Fibroblast of lung (primary cell): ENCODE data around the gene LHFPL2. TPM values are rescaled to one million over a fixed set of nuclear protein-coding genes. Genes with fewer than 3 reads are reported as not detected.

Experiments used
- DNase-seq, 2 donors: peaks; one replicate each; pipeline versions ENCODE4 v3.0.0 to v3.0.0-alpha.2; 2010; ENCODE audit warnings: low read depth in 2 of 2
- H2AFZ ChIP-seq: 2 replicates; pipeline ENCODE4 v1.5.1; 2012; ENCODE audit warnings: low read length, control low read depth, inconsistent platforms
- H3K27ac ChIP-seq: 2 replicates; pipeline ENCODE4 v1.5.1; 2011; ENCODE audit warnings: low read length, control low read depth; ENCODE audit not compliant: insufficient read depth
- H3K27me3 ChIP-seq: 2 replicates; pipeline ENCODE4 v1.5.1; 2011; ENCODE audit warnings: mild to moderate bottlenecking, low read length; ENCODE audit not compliant: control insufficient read depth, insufficient read depth
- H3K36me3 ChIP-seq: 2 replicates; pipeline ENCODE4 v1.5.1; 2011; ENCODE audit warnings: low read length; ENCODE audit not compliant: control insufficient read depth, insufficient read depth
- H3K4me1 ChIP-seq: 2 replicates; pipeline ENCODE4 v1.5.1; 2011; ENCODE audit warnings: low read length; ENCODE audit not compliant: control insufficient read depth, insufficient read depth; ENCODE audit errors: extremely low read depth
- H3K4me2 ChIP-seq: 2 replicates; pipeline ENCODE4 v1.5.1; 2011; ENCODE audit warnings: low read length, control low read depth; ENCODE audit not compliant: insufficient read depth; ENCODE audit errors: extremely low read depth
- H3K4me3 ChIP-seq, 4 experiments: fragments of 200-600 bp in 1 of 4; sonication (generic) in 1 of 4; replicated peaks in 1 of 4; 2 replicates each; pipeline ENCODE4 v1.5.1; 2011 to 2016; ENCODE audit warnings: low read length in 4 of 4, low read depth in 3 of 4, mild to moderate bottlenecking in 3 of 4, control low read depth in 2 of 4, inconsistent platforms in 1 of 4, mixed read lengths in 1 of 4; ENCODE audit not compliant: insufficient read depth in 1 of 4; ENCODE audit errors: control extremely low read depth in 1 of 4
- H3K79me2 ChIP-seq: 2 replicates; pipeline ENCODE4 v1.5.1; 2012; ENCODE audit warnings: mild to moderate bottlenecking, low read length, inconsistent platforms; ENCODE audit not compliant: control insufficient read depth, insufficient read depth
- H3K9ac ChIP-seq: 2 replicates; pipeline ENCODE4 v1.5.1; 2011; ENCODE audit warnings: mild to moderate bottlenecking, low read length, control low read depth; ENCODE audit not compliant: insufficient read depth
- H3K9me3 ChIP-seq: 2 replicates; pipeline ENCODE4 v1.5.1; 2012; ENCODE audit warnings: low read depth, low read length; ENCODE audit not compliant: control insufficient read depth, insufficient read depth
- H4K20me1 ChIP-seq: 2 replicates; pipeline ENCODE4 v1.5.1; 2011; ENCODE audit warnings: low read length; ENCODE audit not compliant: control insufficient read depth, insufficient read depth; ENCODE audit errors: extremely low read depth
- CTCF ChIP-seq, 2 donors: IDR thresholded peaks in 1 of 2; conservative IDR thresholded peaks in 1 of 2; 1 replicate in 1 of 2; 2 replicates in 1 of 2; pipeline ENCODE4 v1.5.1; 2011 to 2012; ENCODE audit warnings: low read length in 2 of 2, control low read depth in 1 of 2, inconsistent platforms in 1 of 2, low read depth in 1 of 2, mild to moderate bottlenecking in 1 of 2
- EZH2 ChIP-seq: IDR thresholded peaks from 2 replicates; pipeline ENCODE4 v1.5.1; 2012; ENCODE audit warnings: low read length, control low read depth, mild to moderate bottlenecking; ENCODE audit errors: missing control alignments
- polyA plus RNA-seq, 2 donors: library from polyadenylated mRNA; depleted of rRNA in 1 of 2; stranded (reverse) in 1 of 2; unstranded in 1 of 2; fragments of >200 nt; gene quantifications; 2 replicates each; pipeline ENCODE4 v1.2.1, GENCODE V29; 2011 to 2012; ENCODE audit warnings: missing spikeins in 1 of 2
- total RNA-seq: library from RNA; depleted of rRNA; stranded (reverse); fragments of >200 nt; gene quantifications from 2 replicates; pipeline ENCODE4 v1.2.1, GENCODE V29; 2014

LHFPL2 gene
- total and polyA plus RNA-seq, 2 donors (not counting 1 experiment from before 2014, with no cell fraction given) = 13.7 to 51.4 TPM

GRCh38 chr5:78661691-78662090 is 13.1 kb upstream of the LHFPL2 start:
- H3K9me3 ChIP-seq = no peaks in the 10 kb centered on the region
- H3K36me3 ChIP-seq = no peaks in the 10 kb centered on the region
- no peak for DNase-seq
- H3K27ac ChIP-seq = no peak overlapping the region
- TF ChIP-seq CTCF (conservative IDR thresholded peaks at IDR 0.05 in 1 of 2, IDR thresholded peaks at IDR 0.05 in 1 of 2; ENCODE audit: low read depth in 1 of 2, low read length in 2 of 2) = no peak
- no peak for TF ChIP-seq EZH2
- H4K20me1 ChIP-seq = no peaks in the 10 kb centered on the region
- no peak overlapping the region for H3K9ac ChIP-seq
- H3K79me2 ChIP-seq = no peaks in the 10 kb centered on the region
- no peak overlapping the region for H3K4me2 ChIP-seq
- H2AFZ ChIP-seq = no peak overlapping the region
- no peak overlapping the region for H3K4me3 ChIP-seq
- H3K27me3 ChIP-seq = no peaks in the 10 kb centered on the region
- H3K4me1 ChIP-seq = no peaks in the 10 kb centered on the region

GRCh38 chr5:78661044-78661443 is 12.5 kb upstream of the LHFPL2 start:
- no peaks in the 10 kb centered on the region for H3K27me3 ChIP-seq
- no peak overlapping the region for H3K9ac ChIP-seq
- no peak overlapping the region for H3K4me3 ChIP-seq
- H4K20me1 ChIP-seq = no peaks in the 10 kb centered on the region
- no peak overlapping the region for H3K27ac ChIP-seq
- TF ChIP-seq EZH2 (no peak), CTCF (conservative IDR thresholded peaks at IDR 0.05 in 1 of 2, IDR thresholded peaks at IDR 0.05 in 1 of 2; ENCODE audit: low read depth in 1 of 2, low read length in 2 of 2) (no peak)
- no peak overlapping the region for H3K4me2 ChIP-seq
- H2AFZ ChIP-seq = no peak overlapping the region
- no peaks in the 10 kb centered on the region for H3K36me3 ChIP-seq
- no peak for DNase-seq
- no peaks in the 10 kb centered on the region for H3K9me3 ChIP-seq
- no peaks in the 10 kb centered on the region for H3K4me1 ChIP-seq
- H3K79me2 ChIP-seq = no peaks in the 10 kb centered on the region

DNA sequence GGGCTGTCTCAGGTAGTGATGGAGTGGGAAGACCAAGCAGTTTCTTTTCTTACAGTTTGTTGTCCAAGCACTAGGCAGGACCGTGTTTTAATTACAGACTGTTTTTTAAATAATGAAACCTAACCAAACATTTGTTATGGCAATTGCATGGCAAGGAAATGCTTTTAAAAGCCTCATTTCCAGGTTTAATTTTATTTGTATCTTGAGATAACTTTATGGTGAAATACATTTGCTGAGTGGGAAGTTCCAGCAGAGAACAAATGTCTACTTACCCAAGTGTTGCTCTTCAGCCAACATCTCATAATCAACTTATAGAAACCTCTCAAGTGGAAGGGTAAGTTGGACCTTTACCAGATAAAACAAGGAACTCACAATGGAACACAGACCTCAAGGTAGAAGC is 11.8 kb upstream of the LHFPL2 start:
- no peak overlapping the region for H3K4me2 ChIP-seq
- no peaks in the 10 kb centered on the region for H3K79me2 ChIP-seq
- H3K27me3 ChIP-seq = no peaks in the 10 kb centered on the region
- H3K9me3 ChIP-seq = no peaks in the 10 kb centered on the region
- TF ChIP-seq CTCF (conservative IDR thresholded peaks at IDR 0.05 in 1 of 2, IDR thresholded peaks at IDR 0.05 in 1 of 2; ENCODE audit: low read depth in 1 of 2, low read length in 2 of 2) (no peak), EZH2 (no peak)
- H3K4me1 ChIP-seq = no peaks in the 10 kb centered on the region
- H4K20me1 ChIP-seq = no peaks in the 10 kb centered on the region
- H2AFZ ChIP-seq = no peak overlapping the region
- H3K4me3 ChIP-seq = no peak overlapping the region
- H3K27ac ChIP-seq = no peak overlapping the region
- DNase-seq = peak in 1 of 2 donors; percentile 42
- no peaks in the 10 kb centered on the region for H3K36me3 ChIP-seq
- no peak overlapping the region for H3K9ac ChIP-seq
